CD4-positive, alpha-beta T cell treated with Interleukin-6 at 100 ng/mL for 8 hours (primary cell): ENCODE data around the gene FHIT.
"Not testable (repeated sequence)": the region's sequence is repeated elsewhere in the genome, so short reads cannot be mapped to it uniquely, and the experiment has no call there.

Source experiments
- DNase-seq: peaks from one replicate; pipeline ENCODE4 v3.0.0-alpha.2; 2020; ENCODE audit warnings: mixed read lengths, low spot score

The FHIT gene

GRCh38 chr3:60989626-60990441, 261.4 kb downstream of the FHIT start:
- DNase-seq, result no peak

GRCh38 chr3:60987191-60987590, 264.1 kb downstream of the FHIT start:
- DNase-seq, result not testable (repeated sequence)

DNA sequence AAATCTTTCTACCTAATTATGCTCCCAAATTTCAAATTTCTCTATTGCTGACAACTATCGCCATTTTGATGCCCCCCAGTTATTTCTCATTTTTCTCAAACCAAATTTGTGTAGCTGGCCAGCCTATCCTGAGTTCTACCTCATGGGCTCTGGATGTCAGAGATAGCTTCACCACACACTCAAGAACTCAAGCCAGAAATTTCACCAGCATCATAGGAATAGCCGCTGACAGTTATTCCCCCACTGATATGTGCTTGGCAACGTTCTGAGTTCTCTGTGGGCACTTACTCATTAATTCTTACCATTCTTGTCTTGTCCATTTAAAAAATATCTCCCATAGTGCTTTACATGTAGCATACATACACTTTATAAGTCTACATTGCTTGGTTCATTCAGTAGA, 264.7 kb downstream of the FHIT start:
- no peak for DNase-seq

DNA sequence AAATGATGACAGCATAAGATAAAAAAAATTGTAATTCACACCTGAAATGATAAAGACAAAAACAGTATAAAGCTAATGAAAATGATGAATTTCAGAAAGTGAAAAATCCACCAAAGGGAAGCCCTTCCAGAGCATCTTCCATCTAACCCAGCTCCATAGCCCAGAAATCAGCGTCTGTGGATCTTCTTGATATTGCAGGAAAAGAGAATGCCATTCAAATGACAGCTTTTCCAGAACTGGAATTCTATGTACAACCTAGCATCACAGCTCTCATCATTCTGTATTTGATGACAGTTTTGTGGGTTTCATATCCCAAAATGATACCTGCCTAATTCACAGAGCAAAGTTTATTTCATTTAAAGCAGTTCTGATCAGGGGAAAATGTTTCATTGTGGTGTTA, 267.3 kb downstream of the FHIT start:
- DNase-seq, result no peak

DNA sequence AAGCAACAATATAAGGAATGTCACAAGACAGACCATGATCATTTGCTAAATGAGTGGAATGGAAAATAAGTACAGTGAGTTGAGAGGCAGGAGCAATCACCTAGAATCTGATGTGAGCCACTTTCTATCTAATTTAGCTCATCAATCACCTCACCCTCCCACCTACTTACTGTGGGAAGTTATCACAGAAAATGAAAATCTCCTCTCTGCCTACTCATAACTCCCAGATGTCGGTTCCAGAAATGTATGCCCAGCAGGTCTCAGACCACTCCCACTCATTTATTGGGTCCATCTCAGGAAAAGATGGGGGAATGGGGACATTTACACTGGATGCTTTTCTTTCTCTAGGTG, 270.9 kb downstream of the FHIT start:
- no peak for DNase-seq

DNA sequence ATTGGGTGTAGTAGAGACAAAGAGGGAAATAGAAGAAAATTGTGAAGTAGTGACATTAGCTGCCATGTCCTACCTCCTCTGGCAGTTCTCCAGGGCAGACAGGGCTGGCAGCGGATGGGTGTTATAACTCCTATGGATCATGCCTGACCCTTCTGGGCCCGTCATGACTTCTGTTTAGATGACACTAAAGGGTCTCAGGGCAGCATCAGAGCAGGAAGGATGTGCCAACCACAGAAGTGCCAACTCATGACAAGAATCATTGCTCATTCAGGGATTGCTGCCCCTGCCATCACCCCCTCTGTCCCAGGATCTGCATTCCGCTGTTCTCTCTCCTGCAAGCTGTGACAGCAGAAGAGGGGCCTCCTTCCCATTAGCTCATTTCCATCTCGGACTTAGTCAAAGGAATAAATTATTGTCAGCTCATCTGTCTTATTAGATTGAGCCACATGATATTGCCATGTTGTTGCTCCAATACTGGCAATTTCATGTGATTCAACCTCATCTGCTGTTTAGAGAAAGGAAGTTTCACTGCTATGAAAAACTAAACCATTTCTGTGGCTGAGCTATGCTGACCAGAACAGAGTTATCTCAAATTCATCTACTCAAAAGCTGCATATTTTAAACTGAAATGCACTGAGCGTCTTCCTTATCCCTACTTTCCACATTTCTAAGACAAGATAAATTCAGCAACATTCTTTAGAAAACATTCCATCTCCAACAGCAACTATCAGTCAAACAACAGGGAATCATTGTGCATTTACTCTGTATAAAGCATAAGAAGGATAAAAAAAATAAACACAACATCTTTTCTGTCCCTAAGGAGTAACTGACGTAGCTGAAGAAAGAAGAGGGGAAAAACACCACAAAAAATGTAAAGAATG, 271.6 kb downstream of the FHIT start:
- no peak for DNase-seq

GRCh38 chr3:60973321-60973720, 277.9 kb downstream of the FHIT start:
- no peak for DNase-seq

DNA sequence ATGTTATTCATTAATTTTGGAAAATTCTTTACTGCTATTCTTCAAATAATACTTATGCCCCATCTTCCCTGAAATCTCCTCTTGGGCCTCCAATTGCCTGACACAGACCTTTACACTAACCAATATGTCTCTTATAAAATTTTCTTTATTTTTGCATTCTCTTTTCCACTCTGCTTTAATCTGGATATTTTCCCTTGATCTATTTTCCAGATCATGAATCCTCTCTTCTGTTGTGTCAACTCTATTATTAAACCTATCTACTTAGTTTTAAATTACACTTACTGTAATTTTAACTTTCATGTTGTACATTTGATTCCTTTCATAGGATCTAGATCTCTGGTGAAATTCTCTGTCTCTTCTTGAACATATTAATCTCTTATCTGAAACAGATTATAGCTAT, 278.7 kb downstream of the FHIT start:
- no peak for DNase-seq

DNA sequence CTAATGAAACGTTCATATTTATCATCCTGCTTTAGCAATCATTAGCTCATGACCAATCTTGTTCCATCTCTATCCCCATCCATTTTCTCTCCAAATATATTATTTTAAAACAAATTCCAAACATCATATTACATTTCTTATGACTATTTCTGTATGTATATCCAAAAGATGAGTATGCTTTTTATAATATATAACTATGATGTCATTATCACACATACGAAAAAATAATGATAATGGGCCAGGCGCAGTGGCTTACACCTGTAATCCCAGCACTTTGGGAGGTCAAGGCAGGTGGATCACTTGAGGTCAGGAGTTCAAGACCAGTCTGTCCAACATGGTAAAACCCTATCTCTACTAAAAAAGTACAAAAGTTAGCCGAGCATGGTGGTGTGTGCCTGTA, 280.4 kb downstream of the FHIT start:
- no peak for DNase-seq

DNA sequence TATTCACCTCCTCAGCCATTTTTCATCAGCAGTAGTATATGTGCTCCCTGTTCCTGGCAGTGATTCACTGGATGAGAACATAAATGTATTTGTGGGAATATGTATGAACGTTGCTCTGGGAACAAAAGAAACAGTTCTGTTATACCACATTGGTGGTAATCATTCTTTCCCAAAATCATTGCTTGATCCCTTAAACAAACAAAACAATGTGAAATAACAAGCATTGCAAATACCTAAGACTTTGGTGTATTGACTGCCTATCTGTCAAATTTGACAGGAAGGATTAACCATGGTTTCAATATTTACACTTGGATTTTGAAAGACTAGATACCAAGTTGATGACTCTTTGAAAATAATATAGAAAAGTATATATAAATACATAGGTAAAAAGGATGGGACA, 284.1 kb downstream of the FHIT start:
- no peak for DNase-seq

DNA sequence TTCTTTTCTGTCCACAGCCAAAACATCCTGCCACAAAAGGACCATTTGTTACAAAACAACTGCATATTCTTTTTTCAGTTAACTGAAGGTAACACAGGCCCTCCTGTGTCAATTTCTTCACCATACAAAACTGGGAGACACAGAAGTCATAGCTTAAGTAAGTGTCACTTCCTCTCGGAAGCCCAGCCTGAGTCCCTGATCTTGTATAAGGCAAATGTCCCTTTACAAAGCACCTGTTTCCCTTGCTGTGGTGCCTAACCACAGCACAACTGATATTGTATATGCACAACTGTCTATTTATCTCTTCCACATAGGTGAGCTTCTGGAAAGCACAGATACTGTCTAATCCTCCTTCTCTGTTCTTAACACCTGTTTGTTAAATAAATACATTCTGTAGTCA, 293.7 kb downstream of the FHIT start:
- DNase-seq, result no peak

GRCh38 chr3:60956729-60957128, 294.5 kb downstream of the FHIT start:
- no peak for DNase-seq

DNA sequence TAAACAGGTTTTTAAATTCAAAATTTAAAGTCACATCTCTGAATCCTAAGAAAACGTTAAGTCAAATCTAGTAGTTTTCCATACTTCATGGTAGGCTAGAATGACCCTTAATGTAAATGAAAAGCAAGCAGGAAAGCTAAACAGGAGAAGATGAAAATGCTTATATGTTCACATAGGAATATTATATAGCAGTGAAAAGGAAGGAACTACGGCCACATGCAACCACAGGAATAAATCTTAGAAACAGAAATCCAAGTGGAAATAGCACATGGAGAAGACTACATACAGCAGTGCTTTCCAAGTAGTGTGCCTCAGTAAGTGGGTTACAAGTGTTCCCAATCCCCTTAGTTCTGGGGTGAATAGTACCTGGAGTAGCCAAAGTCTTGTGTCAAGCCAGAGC, 296.2 kb downstream of the FHIT start:
- no peak for DNase-seq

DNA sequence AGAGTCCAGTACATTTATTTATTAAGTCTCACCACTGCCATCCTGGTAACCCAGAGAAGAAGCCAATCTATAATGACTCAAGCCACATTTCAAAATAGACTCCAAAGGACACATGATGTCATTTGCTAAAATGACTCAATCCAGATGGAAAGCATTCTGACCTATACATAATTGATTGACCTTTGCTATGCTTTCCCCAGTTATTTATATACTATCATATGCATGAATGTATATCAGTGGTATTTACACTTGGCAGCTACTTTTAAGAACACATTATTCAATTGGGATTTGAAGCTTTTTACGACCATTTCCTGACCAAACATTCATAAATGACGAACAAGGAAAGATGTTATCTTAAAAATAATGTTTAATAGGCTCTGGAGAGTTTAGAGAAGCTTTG, 297.2 kb downstream of the FHIT start:
- no peak for DNase-seq

- DNase-seq, result no peak
Observed at GRCh38 chr3:60953351-60953750, 297.9 kb downstream of the FHIT start.

DNA sequence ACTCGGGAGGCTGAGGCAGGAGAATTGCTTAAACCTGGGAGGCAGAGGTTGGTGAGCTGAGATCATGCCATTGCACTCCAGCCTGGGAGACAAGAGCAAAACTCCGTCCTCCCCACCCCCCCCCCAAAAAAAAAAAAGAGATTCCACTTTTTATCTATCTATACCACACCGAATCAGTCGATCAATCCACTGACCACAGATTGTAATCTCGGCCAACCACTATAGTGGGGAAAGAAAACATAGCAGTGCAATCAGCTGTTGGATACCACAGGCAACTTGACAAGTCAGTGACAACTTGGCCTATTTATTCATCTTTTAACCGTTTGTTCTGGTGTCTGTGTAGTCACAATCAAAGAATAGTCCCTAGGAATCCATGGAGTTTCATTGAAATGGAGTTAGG, 299.2 kb downstream of the FHIT start:
- DNase-seq, result no peak

GRCh38 chr3:60949146-60949545, 302.1 kb downstream of the FHIT start:
- no peak for DNase-seq

GRCh38 chr3:60948488-60948887, 302.8 kb downstream of the FHIT start:
- DNase-seq, result no peak

- no peak for DNase-seq
Observed at GRCh38 chr3:60935709-60936108, 315.5 kb downstream of the FHIT start.

GRCh38 chr3:60933824-60934223, 317.4 kb downstream of the FHIT start:
- no peak for DNase-seq

DNA sequence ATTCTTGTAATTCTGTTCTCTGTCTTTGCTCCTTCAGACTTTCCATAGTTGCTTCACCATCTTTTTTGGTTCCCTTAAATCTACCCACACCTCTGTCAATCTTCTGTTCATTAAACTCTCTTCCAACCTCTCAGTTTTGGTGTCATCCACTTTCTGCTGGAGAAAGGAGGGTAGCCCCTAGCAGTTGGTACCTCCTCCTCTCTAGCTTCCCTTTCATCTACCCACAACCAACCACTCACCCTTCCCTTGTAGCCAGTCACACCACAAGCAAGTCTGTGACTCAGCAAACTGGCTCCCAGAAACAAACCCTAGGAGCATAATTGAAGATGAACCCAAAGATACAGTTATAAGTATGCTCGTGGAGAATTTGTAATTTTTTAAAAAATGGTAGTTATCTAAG, 318.6 kb downstream of the FHIT start:
- DNase-seq, result no peak

- DNase-seq, result no peak
Observed at GRCh38 chr3:60932170-60932569, 319.1 kb downstream of the FHIT start.

DNA sequence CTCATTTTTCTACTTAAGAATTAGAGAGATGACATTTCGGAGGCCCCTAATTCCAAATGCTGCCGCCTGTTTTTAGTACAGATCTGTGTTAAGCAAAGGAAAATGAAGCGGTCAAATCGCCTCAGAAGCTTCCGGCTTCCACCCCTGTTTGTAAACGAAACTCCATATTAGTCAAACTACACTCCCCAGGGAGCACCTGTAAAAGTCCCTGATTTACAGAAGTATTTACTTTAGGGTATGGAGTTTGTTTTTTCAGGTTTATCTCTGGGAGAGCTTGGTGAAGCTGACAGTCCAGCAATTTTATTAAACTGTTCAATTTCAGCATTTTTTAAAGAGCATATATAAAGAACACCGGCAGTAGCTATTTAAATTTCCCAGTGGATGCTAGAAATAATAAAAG, 319.8 kb downstream of the FHIT start:
- no peak for DNase-seq

GRCh38 chr3:60920519-60920918, 330.7 kb downstream of the FHIT start:
- no peak for DNase-seq
